ENCODE data around the gene QRICH1.

- TF ChIP-seq CTCF (IDR thresholded peaks at IDR 0.05) (no peak), POLR2AphosphoS5 (IDR thresholded peaks at IDR 0.05) (no peak), POLR2A (IDR thresholded peaks at IDR 0.05) (no peak), EP300 (IDR thresholded peaks at IDR 0.05) (no peak)
Observed at GRCh38 chr3:49058011-49058410, 35.9 kb downstream of the QRICH1 start.

Data from suprapubic skin (tissue), 4 donors.